PC-9 (cell line): ENCODE measurements around the gene LECT2.

Experiments
- CTCF ChIP-seq: fragments of 200-600 bp; sonication (generic); conservative IDR thresholded peaks from 2 replicates; pipeline ENCODE4 v1.6.1; 2017; ENCODE audit warnings: mixed run types, antibody characterized with exemption, mild to moderate bottlenecking, moderate library complexity
- EZH2 ChIP-seq: fragments of 200-600 bp; sonication (generic); IDR thresholded peaks from 2 replicates; pipeline ENCODE4 v1.8.0; 2017; ENCODE audit warnings: antibody characterized with exemption, low read depth

- TF ChIP-seq CTCF (no peak), EZH2 (no peak)
Observed at GRCh38 chr5:136000932-136001331, 46.1 kb upstream of the LECT2 start.
